H1 (cell line): Measurements from ENCODE around the gene PRICKLE2.

Experiments used
- ATF2 ChIP-seq: IDR thresholded peaks from 2 replicates; pipeline ENCODE4 v1.6.1; 2012; ENCODE audit warnings: low read length, inconsistent platforms
- BRCA1 ChIP-seq: IDR thresholded peaks from 2 replicates; pipeline ENCODE4 v1.6.1; 2012; ENCODE audit warnings: low read depth, low read length, improper control_type of control experiment
- EP300 ChIP-seq, 2 experiments: IDR thresholded peaks; 1 replicate in 1 of 2; 2 replicates in 1 of 2; pipeline ENCODE4 v1.6.1; 2011 to 2012; ENCODE audit warnings: low read depth in 2 of 2, low read length in 2 of 2, mild to moderate bottlenecking in 2 of 2, borderline replicate concordance in 1 of 2, inconsistent platforms in 1 of 2, moderate library complexity in 1 of 2
- EZH2 ChIP-seq: fragments of 200-600 bp; sonication (generic); IDR thresholded peaks from 2 replicates; pipeline ENCODE4 v1.7.1; 2012; ENCODE audit warnings: low read depth, mild to moderate bottlenecking, moderate library complexity, low read length, inconsistent platforms; ENCODE audit not compliant: severe bottlenecking
- POLR2AphosphoS5 ChIP-seq: IDR thresholded peaks from 2 replicates; pipeline ENCODE4 v1.6.1; 2011; ENCODE audit warnings: low read depth, low read length
- RAD21 ChIP-seq, 2 experiments: IDR thresholded peaks in 1 of 2; conservative IDR thresholded peaks in 1 of 2; 2 replicates each; pipeline ENCODE4 v1.6.1; 2011; ENCODE audit warnings: low read depth in 2 of 2, low read length in 2 of 2, improper control_type of control experiment in 1 of 2, inconsistent platforms in 1 of 2, mild to moderate bottlenecking in 1 of 2, moderate library complexity in 1 of 2
- YY1 ChIP-seq: IDR thresholded peaks from 2 replicates; pipeline ENCODE4 v1.6.1; 2011; ENCODE audit warnings: low read depth, mild to moderate bottlenecking, low read length
- TF ChIP-seq, protein P1 (sequence below), 3 experiments: IDR thresholded peaks; 1 replicate in 2 of 3; 2 replicates in 1 of 3; pipeline versions ENCODE4 v1.5.1 to v1.6.1; 2011; ENCODE audit warnings: low read length in 3 of 3, mild to moderate bottlenecking in 3 of 3, inconsistent platforms in 2 of 3, low read depth in 1 of 3, moderate library complexity in 1 of 3; ENCODE audit not compliant: insufficient read depth in 1 of 3; ENCODE audit errors: control extremely low read depth in 1 of 3

- no peak for TF ChIP-seq POLR2AphosphoS5
- TF ChIP-seq YY1, result no peak
- no peak for TF ChIP-seq BRCA1
- TF ChIP-seq, protein P1, sequence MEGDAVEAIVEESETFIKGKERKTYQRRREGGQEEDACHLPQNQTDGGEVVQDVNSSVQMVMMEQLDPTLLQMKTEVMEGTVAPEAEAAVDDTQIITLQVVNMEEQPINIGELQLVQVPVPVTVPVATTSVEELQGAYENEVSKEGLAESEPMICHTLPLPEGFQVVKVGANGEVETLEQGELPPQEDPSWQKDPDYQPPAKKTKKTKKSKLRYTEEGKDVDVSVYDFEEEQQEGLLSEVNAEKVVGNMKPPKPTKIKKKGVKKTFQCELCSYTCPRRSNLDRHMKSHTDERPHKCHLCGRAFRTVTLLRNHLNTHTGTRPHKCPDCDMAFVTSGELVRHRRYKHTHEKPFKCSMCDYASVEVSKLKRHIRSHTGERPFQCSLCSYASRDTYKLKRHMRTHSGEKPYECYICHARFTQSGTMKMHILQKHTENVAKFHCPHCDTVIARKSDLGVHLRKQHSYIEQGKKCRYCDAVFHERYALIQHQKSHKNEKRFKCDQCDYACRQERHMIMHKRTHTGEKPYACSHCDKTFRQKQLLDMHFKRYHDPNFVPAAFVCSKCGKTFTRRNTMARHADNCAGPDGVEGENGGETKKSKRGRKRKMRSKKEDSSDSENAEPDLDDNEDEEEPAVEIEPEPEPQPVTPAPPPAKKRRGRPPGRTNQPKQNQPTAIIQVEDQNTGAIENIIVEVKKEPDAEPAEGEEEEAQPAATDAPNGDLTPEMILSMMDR (IDR thresholded peaks at IDR 0.05; ENCODE audit: control extremely low read depth in 1 of 3, insufficient read depth in 1 of 3, low read depth in 1 of 3, low read length in 3 of 3), result no peak
- TF ChIP-seq RAD21 (IDR thresholded peaks at IDR 0.05 in 1 of 2, conservative IDR thresholded peaks at IDR 0.05 in 1 of 2; ENCODE audit: low read depth in 2 of 2, low read length in 2 of 2), result no peak
- TF ChIP-seq EZH2, result no peak
- no peak for TF ChIP-seq EP300 (IDR thresholded peaks at IDR 0.05; ENCODE audit: borderline replicate concordance in 1 of 2, low read depth in 2 of 2, low read length in 2 of 2)
- TF ChIP-seq ATF2, result no peak
Measured at GRCh38 chr3:64152676-64153466, 72.4 kb downstream of the PRICKLE2 start.
